Adrenal gland (tissue), 12 donors: ENCODE results near the gene SLC30A9. TPM values are rescaled to one million over a fixed set of nuclear protein-coding genes. Genes with fewer than 3 reads are reported as not detected.

Experiments used
- DNase-seq, 7 donors: peaks; one replicate each; pipeline ENCODE4 v3.0.0-alpha.2; 2019 to 2020
- H3K27ac ChIP-seq, 5 donors: fragments of 200-600 bp; sonication (generic) in 4 of 5; 1 replicate in 3 of 5; 2 replicates in 2 of 5; pipeline versions ENCODE4 v1.5.1 to v1.8.0; 2016 to 2020; ENCODE audit warnings: mild to moderate bottlenecking in 1 of 5
- H3K27me3 ChIP-seq: fragments of 200-600 bp; 2 replicates; pipeline ENCODE4 v1.8.0; 2021
- H3K36me3 ChIP-seq, 2 donors: fragments of 200-600 bp; replicated peaks in 1 of 2; 1 replicate in 1 of 2; 2 replicates in 1 of 2; pipeline versions ENCODE4 v1.5.1 to v1.8.0; 2018 to 2022
- H3K4me1 ChIP-seq, 2 donors: fragments of 200-600 bp; replicated peaks in 1 of 2; 1 replicate in 1 of 2; 2 replicates in 1 of 2; pipeline versions ENCODE4 v1.5.1 to v1.8.0; 2018 to 2021
- H3K4me3 ChIP-seq, 4 donors: fragments of 200-600 bp; sonication (generic) in 3 of 4; one replicate each; pipeline ENCODE4 v1.5.1; 2016 to 2018
- H3K9me3 ChIP-seq, 3 donors: fragments of 200-600 bp; sonication (generic) in 1 of 3; replicated peaks in 1 of 3; 1 replicate in 2 of 3; 2 replicates in 1 of 3; pipeline versions ENCODE4 v1.5.1 to v1.8.0; 2016 to 2021
- CTCF ChIP-seq, 6 experiments: fragments of 450-650 bp in 4 of 6; fragments of 200-600 bp in 2 of 6; sonication (generic) in 1 of 6; IDR thresholded peaks; 1 replicate in 5 of 6; 2 replicates in 1 of 6; pipeline versions ENCODE4 v1.5.1 to v1.8.0; 2016 to 2021; ENCODE audit warnings: antibody characterized with exemption in 6 of 6, mild to moderate bottlenecking in 2 of 6, moderate library complexity in 1 of 6
- POLR2A ChIP-seq, 2 donors: fragments of 450-650 bp; IDR thresholded peaks; one replicate each; pipeline ENCODE4 v1.6.1; 2017; ENCODE audit warnings: antibody characterized with exemption in 2 of 2, mild to moderate bottlenecking in 2 of 2, moderate library complexity in 1 of 2
- WGBS, 4 donors: extraction: QIAGEN DNeasy Blood & Tissue Kit in 2 of 4; methylation state at CpG; one replicate each; pipeline versions ENCODE4 v1.1.5 to v1.1.7; 2013 to 2017; 5-methylcytosine and 5-hydroxymethylcytosine counted together
- intact Hi-C, 2 donors: fragments of 100-400 bp; cut with DNase I; formaldehyde crosslinking; loops; one replicate each; pipeline versions ENCODE4 v1.14.1 to v1.15.0; 2022 to 2023
- polyA plus RNA-seq, 3 donors: library from polyadenylated mRNA; stranded (reverse); fragments of 200-250 nt in 2 of 3; fragments of 350-450 nt in 1 of 3; fragmentation: Illumina TruSeq in 1 of 3; extraction: RNeasy Lipid Tissue Mini Kit (QIAGEN cat#74804) in 1 of 3; gene quantifications; one replicate each; pipeline ENCODE4 v1.2.3, GENCODE V29; 2013 to 2014
- total RNA-seq, 9 donors: library from RNA; depleted of rRNA in 4 of 9; stranded (reverse); fragments of >200 nt in 4 of 9; fragments of 120-200 nt in 1 of 9; fragmentation: NEBNext Ultra II Directional in 1 of 9; extraction: Animal tissue kit (Norgen Biotek cat#: 25700) in 1 of 9; gene quantifications; one replicate each; pipeline versions ENCODE4 v1.1.0 to v1.2.4, GENCODE V29; 2013 to 2023
- donor health status: healthy with polysubstance abuse.
- donor health status: Bipolar disorder and iron deficiency.
- donor health status: DM: yes; HTN: yes; CAD: no.
- donor health status: DM: no; HTN: no; CAD: no.
- donor health status: DM: no; HTN: no; CAD: no.
- donor health status: DM: yes; HTN: yes; CAD: no.

SLC30A9 gene
- total and polyA plus RNA-seq, 12 donors: 12.5 to 157 (median 72.9) TPM

GRCh38 chr4:42101446-42101975 lies 111.2 kb downstream of the SLC30A9 start:
- TF ChIP-seq CTCF (IDR thresholded peaks at IDR 0.05) (no peak), POLR2A (IDR thresholded peaks at IDR 0.05) (no peak)
- intact Hi-C loops: no loop called here
- 93 to 95% (median 94%) methylated on average over 8 of the region's 8 CpGs for WGBS, 4 donors

GRCh38 chr4:42104521-42104920 lies 114.2 kb downstream of the SLC30A9 start:
- TF ChIP-seq CTCF (IDR thresholded peaks at IDR 0.05): no peak
- H3K27me3 ChIP-seq: no peaks in the 10 kb centered on the region
- H3K27ac ChIP-seq: no peak overlapping the region
- H3K36me3 ChIP-seq: no peaks in the 10 kb centered on the region
- WGBS, 4 donors: 51 to 58% (median 53%) methylated on average over 2 of the region's 2 CpGs
- H3K4me1 ChIP-seq: no peaks in the 10 kb centered on the region
- H3K9me3 ChIP-seq: no peaks in the 10 kb centered on the region
- DNase-seq: no peak
- H3K4me3 ChIP-seq: no peak overlapping the region
- intact Hi-C loops: no loop called here

More at GRCh38 chr4:42101446-42101975, 111.2 kb downstream of the SLC30A9 start:
- no peaks in the 10 kb centered on the region for H3K4me1 ChIP-seq
- no peak overlapping the region for H3K27ac ChIP-seq
- H3K4me3 ChIP-seq: no peak overlapping the region
- H3K27me3 ChIP-seq: no peaks in the 10 kb centered on the region
- H3K9me3 ChIP-seq: no peaks in the 10 kb centered on the region
- DNase-seq: no peak
- H3K36me3 ChIP-seq: no peaks in the 10 kb centered on the region

GRCh38 chr4:42112846-42113245 lies 122.5 kb downstream of the SLC30A9 start:
- Histone ChIP-seq H3K27ac (no peak overlapping the region), H3K36me3 (no peaks in the 10 kb centered on the region), H3K4me1 (no peaks in the 10 kb centered on the region), H3K27me3 (no peaks in the 10 kb centered on the region), H3K4me3 (no peak overlapping the region), H3K9me3 (no peaks in the 10 kb centered on the region)
- TF ChIP-seq CTCF (IDR thresholded peaks at IDR 0.05): no peak
- TF ChIP-seq POLR2A (IDR thresholded peaks at IDR 0.05): no peak
- 66 to 86% (median 72%) methylated on average over 3 of the region's 3 CpGs for WGBS, 4 donors
- no peak for DNase-seq
- intact Hi-C loops: no loop called here

- no peak for TF ChIP-seq CTCF (IDR thresholded peaks at IDR 0.05)
- no peak for TF ChIP-seq POLR2A (IDR thresholded peaks at IDR 0.05)
- no peak for DNase-seq
- Histone ChIP-seq H3K9me3 (no peaks in the 10 kb centered on the region), H3K27me3 (peaks cover 3% of the 10 kb centered on the region), H3K27ac (no peak overlapping the region), H3K4me1 (no peaks in the 10 kb centered on the region), H3K36me3 (no peaks in the 10 kb centered on the region), H3K4me3 (no peak overlapping the region)
- WGBS, 4 donors: 41 to 51% (median 50%) methylated on average over 12 of the region's 12 CpGs
- intact Hi-C loops: no loop called here
Measured at GRCh38 chr4:42119886-42120285, 129.6 kb downstream of the SLC30A9 start.
